Measurements from ENCODE around the gene GPR143. TPM values are rescaled to one million over a fixed set of nuclear protein-coding genes. Genes with fewer than 3 reads are reported as not detected.
"Not testable (repeated sequence)": the region's sequence is repeated elsewhere in the genome, so short reads cannot be mapped to it uniquely, and the experiment has no call there.

The GPR143 gene
- total RNA-seq, 2 donors from 2014 or later, result 0.62 to 0.74 TPM

DNA sequence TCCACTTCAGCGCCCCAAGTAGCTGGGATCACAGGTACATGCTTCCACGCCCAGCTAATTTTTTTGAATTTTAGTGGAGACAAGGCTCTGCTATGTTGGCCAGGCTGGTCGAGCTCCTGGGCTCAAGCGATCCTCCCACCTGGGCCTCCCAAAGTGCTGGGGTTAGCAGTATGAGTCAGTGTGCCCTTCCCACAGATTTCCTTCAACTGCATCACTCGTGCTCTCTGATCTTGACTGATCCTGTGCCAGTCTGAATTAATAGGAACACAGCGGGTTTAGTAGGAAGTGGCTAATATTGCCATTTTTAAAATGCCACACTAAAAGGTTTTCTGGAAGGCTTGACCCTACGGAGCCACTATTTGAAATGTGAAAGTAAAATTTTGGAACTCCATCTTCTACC lies 16.3 kb upstream of the GPR143 start:
- intact Hi-C loops (cut with DNase I), result no loop called here
- peaks cover 9% of the 10 kb centered on the region for H3K27me3 ChIP-seq

DNA sequence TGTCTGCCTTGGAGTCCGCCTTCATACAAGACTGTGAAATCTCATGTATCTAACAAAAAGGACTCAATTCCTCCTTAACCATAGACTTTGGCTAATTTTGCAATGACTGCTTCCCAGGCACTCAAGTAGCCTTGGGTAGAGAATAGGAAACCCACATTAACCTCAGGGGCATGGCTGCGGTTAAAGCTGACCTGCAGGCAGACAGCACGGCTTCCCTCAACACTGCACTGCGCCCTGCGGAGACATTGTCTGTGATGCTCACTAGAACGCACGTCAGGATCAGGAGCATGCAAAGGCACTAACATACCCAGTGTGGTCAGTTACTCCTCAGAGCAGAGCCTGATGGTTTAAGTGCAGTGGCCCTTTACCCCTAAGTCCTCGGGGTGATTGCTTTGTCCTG lies 10.3 kb upstream of the GPR143 start:
- Histone ChIP-seq H3K27me3 (no peaks in the 10 kb centered on the region), H3K36me3 (no peaks in the 10 kb centered on the region), H3K27ac (no peak overlapping the region), H3K9me3 (no peaks in the 10 kb centered on the region), H3K4me1 (no peaks in the 10 kb centered on the region), H3K4me3 (no peak overlapping the region), H3K9ac (ENCODE audit: low read depth in 2 of 2, low read length in 2 of 2) (no peak overlapping the region)
- intact Hi-C loops (cut with DNase I), result no loop called here
- TF ChIP-seq, protein P1, sequence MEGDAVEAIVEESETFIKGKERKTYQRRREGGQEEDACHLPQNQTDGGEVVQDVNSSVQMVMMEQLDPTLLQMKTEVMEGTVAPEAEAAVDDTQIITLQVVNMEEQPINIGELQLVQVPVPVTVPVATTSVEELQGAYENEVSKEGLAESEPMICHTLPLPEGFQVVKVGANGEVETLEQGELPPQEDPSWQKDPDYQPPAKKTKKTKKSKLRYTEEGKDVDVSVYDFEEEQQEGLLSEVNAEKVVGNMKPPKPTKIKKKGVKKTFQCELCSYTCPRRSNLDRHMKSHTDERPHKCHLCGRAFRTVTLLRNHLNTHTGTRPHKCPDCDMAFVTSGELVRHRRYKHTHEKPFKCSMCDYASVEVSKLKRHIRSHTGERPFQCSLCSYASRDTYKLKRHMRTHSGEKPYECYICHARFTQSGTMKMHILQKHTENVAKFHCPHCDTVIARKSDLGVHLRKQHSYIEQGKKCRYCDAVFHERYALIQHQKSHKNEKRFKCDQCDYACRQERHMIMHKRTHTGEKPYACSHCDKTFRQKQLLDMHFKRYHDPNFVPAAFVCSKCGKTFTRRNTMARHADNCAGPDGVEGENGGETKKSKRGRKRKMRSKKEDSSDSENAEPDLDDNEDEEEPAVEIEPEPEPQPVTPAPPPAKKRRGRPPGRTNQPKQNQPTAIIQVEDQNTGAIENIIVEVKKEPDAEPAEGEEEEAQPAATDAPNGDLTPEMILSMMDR (IDR thresholded peaks at IDR 0.05), result no peak
- DNase-seq, result no peak

More for the DNA sequence above, 16.3 kb upstream of the GPR143 start:
- H3K4me1 ChIP-seq, result no peaks in the 10 kb centered on the region
- H3K9ac ChIP-seq (ENCODE audit: low read depth in 2 of 2, low read length in 2 of 2), result no peak overlapping the region
- no peaks in the 10 kb centered on the region for H3K36me3 ChIP-seq
- no peak for DNase-seq
- TF ChIP-seq, protein P1 (IDR thresholded peaks at IDR 0.05), result no peak
- no peak overlapping the region for H3K4me3 ChIP-seq
- H3K9me3 ChIP-seq, result no peaks in the 10 kb centered on the region
- H3K27ac ChIP-seq, result no peak overlapping the region

DNA sequence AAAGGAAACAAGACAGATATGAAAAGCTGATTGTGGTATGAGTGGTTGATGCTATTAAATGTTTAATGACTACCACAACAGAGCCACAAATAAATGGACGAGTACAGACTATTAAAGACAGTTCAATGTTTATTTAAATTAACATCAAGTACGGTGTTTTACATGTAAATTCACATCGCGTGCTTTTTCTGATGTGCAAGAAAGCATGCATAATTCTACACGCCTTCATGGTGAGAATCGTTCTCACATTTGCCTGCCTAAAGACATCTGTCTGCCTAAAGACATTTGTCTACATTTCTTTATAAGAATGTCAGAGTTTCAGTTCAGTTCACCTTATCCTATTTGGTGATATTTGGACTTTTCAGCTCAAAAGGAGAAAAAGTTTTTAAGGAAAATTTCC lies 7.3 kb upstream of the GPR143 start:
- Histone ChIP-seq H3K4me3 (no peak overlapping the region), H3K27ac (no peak overlapping the region), H3K27me3 (no peaks in the 10 kb centered on the region), H3K9me3 (no peaks in the 10 kb centered on the region), H3K36me3 (no peaks in the 10 kb centered on the region), H3K9ac (ENCODE audit: low read depth in 2 of 2, low read length in 2 of 2) (no peak overlapping the region), H3K4me1 (no peaks in the 10 kb centered on the region)
- intact Hi-C loops (cut with DNase I), result no loop called here
- TF ChIP-seq, protein P1 (IDR thresholded peaks at IDR 0.05), result no peak
- no peak for DNase-seq

DNA sequence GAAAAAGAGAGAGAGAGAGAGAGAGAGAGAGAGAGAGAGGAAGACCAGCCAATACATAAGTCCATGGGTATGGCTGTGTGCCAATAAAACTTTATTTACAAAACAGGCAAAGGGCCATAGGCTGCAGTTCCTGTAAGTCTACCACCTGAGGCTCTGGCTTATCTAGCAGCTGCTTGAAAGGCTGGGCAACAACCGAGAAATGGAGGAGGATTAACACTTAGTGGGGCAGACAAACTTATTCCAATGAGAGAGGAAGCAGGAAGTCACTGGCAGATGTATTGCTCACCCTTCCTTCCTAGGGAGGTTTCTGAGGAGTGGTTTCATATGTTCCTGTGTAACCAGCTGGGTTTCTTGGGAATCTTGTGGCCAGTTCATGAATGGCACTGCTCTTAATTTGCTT lies 4.7 kb upstream of the GPR143 start:
- H3K4me3 ChIP-seq, result no peak overlapping the region
- peaks cover 7% of the 10 kb centered on the region for H3K27me3 ChIP-seq
- no peaks in the 10 kb centered on the region for H3K9me3 ChIP-seq
- H3K27ac ChIP-seq, result no peak overlapping the region
- intact Hi-C loops (cut with DNase I), result no loop called here
- no peak for DNase-seq
- H3K9ac ChIP-seq (ENCODE audit: low read depth in 2 of 2, low read length in 2 of 2), result no peak overlapping the region
- no peaks in the 10 kb centered on the region for H3K4me1 ChIP-seq
- TF ChIP-seq, protein P1 (IDR thresholded peaks at IDR 0.05), result no peak
- no peaks in the 10 kb centered on the region for H3K36me3 ChIP-seq

DNA sequence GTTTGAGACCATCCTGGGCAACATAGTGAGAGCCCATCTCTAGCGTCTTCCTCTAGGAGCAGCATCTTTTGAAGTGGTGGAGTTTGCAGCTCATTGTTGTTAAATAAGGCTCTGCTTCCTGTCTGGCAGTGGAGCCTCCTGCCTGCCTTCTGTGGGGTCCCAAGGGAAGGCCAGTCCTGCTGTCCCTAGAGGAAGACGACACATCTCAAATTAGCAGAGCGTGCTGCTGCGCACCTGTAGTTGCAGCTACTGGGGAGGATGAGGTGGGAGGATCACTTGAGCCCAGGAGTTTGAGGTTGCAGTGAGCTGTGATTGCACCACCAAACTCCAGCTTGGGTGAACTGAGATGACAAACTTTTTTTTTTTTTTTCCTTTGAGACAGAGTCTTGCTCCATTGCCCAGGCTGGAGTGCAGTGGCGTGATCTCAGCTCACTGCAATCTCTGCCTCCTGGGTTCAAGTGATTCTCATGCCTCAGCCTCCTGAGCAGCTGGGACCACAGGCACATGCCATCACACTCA lies 2.7 kb upstream of the GPR143 start:
- H3K27me3 ChIP-seq; H3K4me1 ChIP-seq; H3K27ac ChIP-seq; H3K36me3 ChIP-seq; H3K4me3 ChIP-seq; H3K9me3 ChIP-seq; H3K9ac ChIP-seq (ENCODE audit: low read depth in 2 of 2, low read length in 2 of 2); DNase-seq; intact Hi-C loops (cut with DNase I): not testable (repeated sequence)

DNA sequence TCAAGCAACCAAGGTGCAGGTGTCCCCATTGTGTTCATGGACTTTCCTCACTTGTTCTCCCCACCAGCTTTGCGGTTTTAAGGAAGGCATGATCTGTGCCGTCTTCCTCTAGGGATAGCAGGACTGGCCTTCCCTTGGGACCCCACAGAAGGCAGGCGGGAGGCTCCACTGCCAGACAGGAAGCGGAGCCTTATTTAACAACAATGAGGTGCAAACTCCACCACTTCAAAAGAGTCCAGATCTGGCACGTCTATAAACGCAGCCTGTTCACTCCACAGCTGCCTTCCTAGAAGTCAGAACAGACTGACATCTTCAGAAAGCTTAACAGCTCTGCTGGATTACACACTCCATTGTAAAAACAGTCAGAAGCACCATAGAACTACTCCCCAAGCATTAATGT lies 1.7 kb upstream of the GPR143 start:
- DNase-seq, result no peak
- no peak overlapping the region for H3K27ac ChIP-seq
- no peak overlapping the region for H3K9ac ChIP-seq (ENCODE audit: low read depth in 2 of 2, low read length in 2 of 2)
- H3K9me3 ChIP-seq, result no peaks in the 10 kb centered on the region
- TF ChIP-seq, protein P1 (IDR thresholded peaks at IDR 0.05), result no peak
- no peaks in the 10 kb centered on the region for H3K36me3 ChIP-seq
- no peak overlapping the region for H3K4me3 ChIP-seq
- peaks cover 9% of the 10 kb centered on the region for H3K27me3 ChIP-seq
- intact Hi-C loops (cut with DNase I), result no loop called here
- no peaks in the 10 kb centered on the region for H3K4me1 ChIP-seq

All from colonic mucosa (tissue), 4 donors.